Urinary bladder (tissue), 4 donors: ENCODE data around the gene TPM2. TPM values are rescaled to one million over a fixed set of nuclear protein-coding genes. Genes with fewer than 3 reads are reported as not detected.

Experiments
- DNase-seq: peaks from one replicate; pipeline ENCODE4 v3.0.0-alpha.2; 2015; ENCODE audit errors: extremely low spot score
- H3K27ac ChIP-seq: one replicate; pipeline ENCODE4 v1.5.1; 2013; ENCODE audit warnings: low read depth, mild to moderate bottlenecking, moderate library complexity
- H3K36me3 ChIP-seq: one replicate; pipeline ENCODE4 v1.6.1; 2013; ENCODE audit warnings: mild to moderate bottlenecking, moderate library complexity; ENCODE audit not compliant: insufficient read depth
- H3K4me1 ChIP-seq: one replicate; pipeline ENCODE4 v1.6.1; 2013; ENCODE audit warnings: mild to moderate bottlenecking, moderate library complexity; ENCODE audit not compliant: insufficient read depth
- H3K4me3 ChIP-seq: one replicate; pipeline ENCODE4 v1.5.1; 2013; ENCODE audit warnings: low read depth, low read length
- WGBS: extraction: QIAGEN DNeasy Blood & Tissue Kit; methylation state at CpG from one replicate; pipeline ENCODE4 v1.1.7; 2013; 5-methylcytosine and 5-hydroxymethylcytosine counted together
- polyA plus RNA-seq: library from polyadenylated mRNA; stranded (reverse); fragments of 200-250 nt; gene quantifications from one replicate; pipeline ENCODE4 v1.2.3, GENCODE V29; 2013
- total RNA-seq: library from RNA; depleted of rRNA; stranded (reverse); fragments of >200 nt; gene quantifications from one replicate; pipeline ENCODE4 v1.2.3, GENCODE V29; 2014
- donor health status: healthy with polysubstance abuse.
- donor health status: healthy.

Gene TPM2
- total and polyA plus RNA-seq, 2 donors: 907 to 7,869 TPM

DNA sequence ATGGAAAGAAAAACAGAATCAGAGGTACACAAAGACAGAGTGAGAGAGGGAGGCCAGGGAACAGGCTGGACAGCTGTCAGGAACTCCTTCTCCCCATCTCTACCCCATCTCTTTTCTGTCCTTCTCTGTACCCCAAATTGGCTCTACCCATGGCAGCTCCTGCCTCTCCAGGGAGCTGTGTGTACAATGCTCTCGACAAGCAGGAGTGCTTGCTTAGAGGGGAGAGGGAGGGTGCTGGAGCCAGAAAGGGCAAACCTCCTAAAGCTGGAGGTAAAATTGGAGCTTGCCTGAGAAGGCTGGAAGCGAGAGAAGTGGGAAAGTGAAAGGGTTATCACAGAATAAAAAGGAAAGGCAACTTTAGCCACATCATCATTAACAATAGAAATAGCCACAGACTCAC lies 6.4 kb downstream of the TPM2 start:
- no peak overlapping the region for H3K27ac ChIP-seq
- WGBS: 47% methylated on average over 2 of the region's 2 CpGs
- no peaks in the 10 kb centered on the region for H3K36me3 ChIP-seq
- DNase-seq: no peak
- H3K4me1 ChIP-seq: no peaks in the 10 kb centered on the region
- no peak overlapping the region for H3K4me3 ChIP-seq

DNA sequence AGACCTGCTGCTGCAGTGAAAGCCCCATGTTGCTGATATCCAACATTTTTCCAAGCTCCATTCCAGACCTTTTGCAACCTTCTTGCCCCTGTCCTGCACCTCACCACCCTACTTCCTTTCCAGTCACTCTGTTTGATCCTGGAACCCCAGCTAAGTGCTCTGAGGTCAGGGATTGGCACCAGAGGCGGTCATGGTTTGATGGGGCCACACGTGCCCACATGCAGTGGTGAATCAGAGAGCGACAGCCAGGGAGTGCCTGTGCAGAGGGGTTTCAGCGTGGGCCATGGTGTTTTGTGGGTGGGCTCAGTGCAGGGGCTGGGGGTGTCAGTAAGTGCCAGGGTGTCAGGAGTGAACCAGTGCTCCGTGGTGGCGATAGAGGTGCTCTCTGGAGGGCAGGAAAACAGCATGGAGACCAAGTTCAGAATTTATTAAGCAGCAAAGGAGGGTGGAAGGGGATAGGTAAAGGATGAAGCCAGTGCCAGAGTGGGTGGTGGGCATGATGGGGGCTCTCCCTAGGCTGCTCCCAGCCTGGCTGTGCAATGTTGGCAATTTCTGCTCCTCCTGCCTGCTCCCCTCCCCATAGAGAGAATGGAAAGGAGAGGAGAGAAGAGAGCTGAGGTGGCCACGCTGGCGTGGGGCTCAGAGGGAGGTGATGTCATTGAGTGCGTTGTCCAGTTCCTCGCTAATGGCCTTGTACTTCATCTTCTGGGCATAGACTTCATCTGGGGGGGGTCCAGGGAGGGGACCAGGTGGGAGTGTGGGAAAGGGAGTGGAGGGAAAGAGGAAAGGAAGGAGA lies 7.0 kb downstream of the TPM2 start:
- 70% methylated on average over 10 of the region's 10 CpGs for WGBS
- DNase-seq: no peak
- H3K27ac ChIP-seq: no peak overlapping the region
- H3K36me3 ChIP-seq: no peaks in the 10 kb centered on the region
- no peak overlapping the region for H3K4me3 ChIP-seq
- H3K4me1 ChIP-seq: no peaks in the 10 kb centered on the region

DNA sequence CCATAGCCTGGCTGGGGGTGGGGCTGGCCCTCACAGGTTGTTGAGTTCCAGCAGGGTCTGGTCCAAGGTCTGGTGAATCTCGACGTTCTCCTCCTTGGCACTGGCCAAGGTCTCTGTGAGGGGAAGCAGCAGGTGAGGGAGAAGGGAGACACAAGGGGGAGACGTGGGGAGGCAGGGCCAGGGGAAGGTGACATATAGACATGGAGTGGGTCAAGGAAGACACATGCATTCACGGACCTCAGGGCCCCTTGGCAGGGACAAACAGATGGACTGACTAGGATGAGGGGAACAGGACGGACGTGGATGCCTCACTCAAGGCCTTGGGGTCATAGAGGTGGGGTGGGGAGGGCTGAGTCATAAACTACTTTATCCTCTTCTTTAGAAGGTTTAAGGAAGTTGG lies 7.7 kb downstream of the TPM2 start:
- Histone ChIP-seq H3K4me1 (no peaks in the 10 kb centered on the region), H3K36me3 (no peaks in the 10 kb centered on the region), H3K27ac (no peak overlapping the region), H3K4me3 (no peak overlapping the region)
- 47% methylated on average over 6 of the region's 6 CpGs for WGBS
- DNase-seq: no peak

DNA sequence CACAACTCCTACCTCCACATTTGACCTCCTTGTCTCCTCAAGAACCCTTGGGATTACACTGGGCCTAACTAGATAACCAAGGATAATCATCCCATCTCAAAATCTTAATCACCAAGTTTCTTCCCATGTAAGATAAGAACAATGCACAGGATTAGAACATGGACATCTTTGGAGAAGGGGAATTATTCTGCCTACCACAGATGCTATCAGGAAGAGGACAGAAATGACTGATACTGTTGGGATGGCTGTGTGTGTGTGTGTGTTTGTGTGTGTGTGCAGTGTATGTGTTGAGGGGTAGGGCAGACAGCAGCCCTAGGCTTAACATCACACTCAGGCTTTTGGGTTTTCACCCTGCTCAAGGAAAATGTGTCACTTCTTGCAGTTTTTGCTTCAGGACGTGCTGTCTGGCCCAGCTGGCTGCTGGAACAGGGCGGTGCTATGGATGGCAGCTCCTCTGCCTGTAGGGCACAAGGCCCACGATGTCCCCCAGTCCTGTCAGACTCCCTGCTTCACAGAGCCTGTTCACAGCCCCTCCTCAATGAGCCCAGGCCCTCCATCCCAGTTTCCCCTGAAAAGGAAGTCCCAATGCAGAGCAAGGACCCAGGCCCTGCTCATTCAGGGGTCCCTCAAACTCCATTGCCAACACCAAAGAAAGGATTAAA lies 8.3 kb downstream of the TPM2 start:
- no peak for DNase-seq
- Histone ChIP-seq H3K36me3 (no peaks in the 10 kb centered on the region), H3K4me1 (no peaks in the 10 kb centered on the region), H3K4me3 (no peak overlapping the region), H3K27ac (no peak overlapping the region)
- 46% methylated on average over 3 of the region's 3 CpGs for WGBS

DNA sequence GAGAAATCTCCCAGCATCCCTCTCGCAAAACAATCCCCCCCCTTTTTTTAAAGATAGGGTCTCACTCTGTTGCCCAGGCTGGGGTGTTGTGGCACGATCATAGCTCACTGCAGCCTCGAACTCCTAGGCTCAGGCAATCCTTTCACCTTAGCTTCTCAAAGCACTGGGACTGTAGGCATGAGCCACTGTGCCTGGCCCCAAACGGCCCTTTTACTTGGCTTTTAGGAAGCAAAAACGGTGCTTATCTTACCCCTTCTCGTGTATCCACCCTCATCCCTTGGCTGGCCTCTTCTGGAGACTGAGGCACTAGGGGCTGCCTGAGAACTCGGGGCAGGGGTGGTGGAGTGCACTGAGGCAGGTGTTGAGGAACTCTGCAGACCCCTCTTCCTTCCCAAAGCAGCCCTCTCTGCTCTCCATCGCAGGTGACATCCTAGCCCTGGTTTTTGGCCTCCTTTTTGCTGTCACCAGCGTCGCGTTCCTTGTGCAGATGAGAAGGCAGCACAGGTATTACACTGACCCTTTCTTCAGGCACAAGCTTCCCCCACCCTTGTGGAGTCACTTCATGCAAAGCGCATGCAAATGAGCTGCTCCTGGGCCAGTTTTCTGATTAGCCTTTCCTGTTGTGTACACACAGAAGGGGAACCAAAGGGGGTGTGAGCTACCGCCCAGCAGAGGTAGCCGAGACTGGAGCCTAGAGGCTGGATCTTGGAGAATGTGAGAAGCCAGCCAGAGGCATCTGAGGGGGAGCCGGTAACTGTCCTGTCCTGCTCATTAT lies 9.2 kb downstream of the TPM2 start:
- Histone ChIP-seq H3K27ac (no peak overlapping the region), H3K4me1 (peaks cover 2% of the 10 kb centered on the region), H3K36me3 (no peaks in the 10 kb centered on the region), H3K4me3 (no peak overlapping the region)
- DNase-seq: no peak
- 29% methylated on average over 15 of the region's 15 CpGs for WGBS

DNA sequence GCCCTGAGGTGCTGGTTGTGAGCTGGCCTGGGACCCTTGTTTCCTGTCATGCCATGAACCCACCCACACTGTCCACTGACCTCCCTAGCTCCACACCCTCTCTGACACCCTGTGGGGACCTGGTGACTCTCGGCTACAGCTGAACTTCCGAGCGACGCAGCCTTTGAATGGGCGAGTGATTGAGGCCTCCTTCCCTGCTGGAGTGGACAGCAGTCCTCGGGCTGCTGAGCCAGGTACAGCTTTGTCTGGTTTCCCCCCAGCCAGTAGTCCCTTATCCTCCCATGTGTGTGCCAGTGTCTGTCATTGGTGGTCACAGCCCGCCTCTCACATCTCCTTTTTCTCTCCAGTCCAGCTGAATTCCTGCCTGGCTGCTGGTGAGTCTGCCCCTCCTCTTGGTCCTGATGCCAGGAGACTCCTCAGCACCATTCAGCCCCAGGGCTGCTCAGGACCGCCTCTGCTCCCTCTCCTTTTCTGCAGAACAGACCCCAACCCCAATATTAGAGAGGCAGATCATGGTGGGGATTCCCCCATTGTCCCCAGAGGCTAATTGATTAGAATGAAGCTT lies 9.9 kb downstream of the TPM2 start:
- 73% methylated on average over 8 of the region's 8 CpGs for WGBS
- no peak for DNase-seq
- peaks cover 2% of the 10 kb centered on the region for H3K4me1 ChIP-seq
- H3K4me3 ChIP-seq: no peak overlapping the region
- no peak overlapping the region for H3K27ac ChIP-seq
- H3K36me3 ChIP-seq: no peaks in the 10 kb centered on the region

DNA sequence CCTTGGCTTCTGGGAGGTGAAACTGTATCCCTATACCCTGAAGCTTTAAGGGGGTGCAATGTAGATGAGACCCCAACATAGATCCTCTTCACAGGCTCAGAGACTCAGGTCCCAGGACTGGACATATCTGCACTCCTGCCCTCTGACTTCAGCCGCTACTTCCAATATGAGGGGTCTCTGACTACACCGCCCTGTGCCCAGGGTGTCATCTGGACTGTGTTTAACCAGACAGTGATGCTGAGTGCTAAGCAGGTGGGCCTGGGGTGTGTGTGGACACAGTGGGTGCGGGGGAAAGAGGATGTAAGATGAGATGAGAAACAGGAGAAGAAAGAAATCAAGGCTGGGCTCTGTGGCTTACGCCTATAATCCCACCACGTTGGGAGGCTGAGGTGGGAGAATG lies 10.6 kb downstream of the TPM2 start:
- WGBS: 85% methylated on average over 5 of the region's 5 CpGs
- no peak overlapping the region for H3K4me3 ChIP-seq
- H3K27ac ChIP-seq: no peak overlapping the region
- no peak for DNase-seq
- H3K36me3 ChIP-seq: no peaks in the 10 kb centered on the region
- H3K4me1 ChIP-seq: peaks cover 2% of the 10 kb centered on the region

DNA sequence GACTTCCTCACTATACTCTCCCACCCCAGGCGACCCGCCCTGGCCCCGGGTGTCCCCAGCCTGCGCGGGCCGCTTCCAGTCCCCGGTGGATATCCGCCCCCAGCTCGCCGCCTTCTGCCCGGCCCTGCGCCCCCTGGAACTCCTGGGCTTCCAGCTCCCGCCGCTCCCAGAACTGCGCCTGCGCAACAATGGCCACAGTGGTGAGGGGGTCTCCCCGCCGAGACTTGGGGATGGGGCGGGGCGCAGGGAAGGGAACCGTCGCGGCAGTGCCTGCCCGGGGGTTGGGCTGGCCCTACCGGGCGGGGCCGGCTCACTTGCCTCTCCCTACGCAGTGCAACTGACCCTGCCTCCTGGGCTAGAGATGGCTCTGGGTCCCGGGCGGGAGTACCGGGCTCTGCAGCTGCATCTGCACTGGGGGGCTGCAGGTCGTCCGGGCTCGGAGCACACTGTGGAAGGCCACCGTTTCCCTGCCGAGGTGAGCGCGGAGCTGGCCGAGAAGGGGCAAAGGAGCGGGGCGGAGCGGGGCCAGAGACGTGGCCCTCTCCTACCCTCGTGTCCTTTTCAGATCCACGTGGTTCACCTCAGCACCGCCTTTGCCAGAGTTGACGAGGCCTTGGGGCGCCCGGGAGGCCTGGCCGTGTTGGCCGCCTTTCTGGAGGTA lies 13.9 kb downstream of the TPM2 start:
- Histone ChIP-seq H3K4me1 (peaks cover 2% of the 10 kb centered on the region), H3K4me3 (peak overlapping the region; percentile 37), H3K36me3 (no peaks in the 10 kb centered on the region), H3K27ac (no peak overlapping the region)
- DNase-seq: peak; percentile 60
- WGBS: 4% methylated on average over 51 of the region's 51 CpGs

DNA sequence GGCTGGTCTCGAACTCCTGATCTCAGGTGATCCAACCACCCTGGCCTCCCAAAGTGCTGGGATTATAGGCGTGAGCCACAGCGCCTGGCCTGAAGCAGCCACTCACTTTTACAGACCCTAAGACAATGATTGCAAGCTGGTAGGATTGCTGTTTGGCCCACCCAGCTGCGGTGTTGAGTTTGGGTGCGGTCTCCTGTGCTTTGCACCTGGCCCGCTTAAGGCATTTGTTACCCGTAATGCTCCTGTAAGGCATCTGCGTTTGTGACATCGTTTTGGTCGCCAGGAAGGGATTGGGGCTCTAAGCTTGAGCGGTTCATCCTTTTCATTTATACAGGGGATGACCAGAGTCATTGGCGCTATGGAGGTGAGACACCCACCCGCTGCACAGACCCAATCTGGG lies 14.5 kb downstream of the TPM2 start:
- H3K36me3 ChIP-seq: no peaks in the 10 kb centered on the region
- peaks cover 2% of the 10 kb centered on the region for H3K4me1 ChIP-seq
- H3K4me3 ChIP-seq: peak overlapping the region; percentile 37
- no peak overlapping the region for H3K27ac ChIP-seq
- 39% methylated on average over 13 of the region's 13 CpGs for WGBS
- no peak for DNase-seq

DNA sequence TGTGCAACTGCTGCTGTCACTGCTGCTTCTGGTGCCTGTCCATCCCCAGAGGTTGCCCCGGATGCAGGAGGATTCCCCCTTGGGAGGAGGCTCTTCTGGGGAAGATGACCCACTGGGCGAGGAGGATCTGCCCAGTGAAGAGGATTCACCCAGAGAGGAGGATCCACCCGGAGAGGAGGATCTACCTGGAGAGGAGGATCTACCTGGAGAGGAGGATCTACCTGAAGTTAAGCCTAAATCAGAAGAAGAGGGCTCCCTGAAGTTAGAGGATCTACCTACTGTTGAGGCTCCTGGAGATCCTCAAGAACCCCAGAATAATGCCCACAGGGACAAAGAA lies 15.7 kb downstream of the TPM2 start:
- H3K4me3 ChIP-seq: no peak overlapping the region
- no peaks in the 10 kb centered on the region for H3K36me3 ChIP-seq
- H3K4me1 ChIP-seq: peaks cover 2% of the 10 kb centered on the region
- 75% methylated on average over 3 of the region's 3 CpGs for WGBS
- DNase-seq: no peak
- H3K27ac ChIP-seq: no peak overlapping the region

DNA sequence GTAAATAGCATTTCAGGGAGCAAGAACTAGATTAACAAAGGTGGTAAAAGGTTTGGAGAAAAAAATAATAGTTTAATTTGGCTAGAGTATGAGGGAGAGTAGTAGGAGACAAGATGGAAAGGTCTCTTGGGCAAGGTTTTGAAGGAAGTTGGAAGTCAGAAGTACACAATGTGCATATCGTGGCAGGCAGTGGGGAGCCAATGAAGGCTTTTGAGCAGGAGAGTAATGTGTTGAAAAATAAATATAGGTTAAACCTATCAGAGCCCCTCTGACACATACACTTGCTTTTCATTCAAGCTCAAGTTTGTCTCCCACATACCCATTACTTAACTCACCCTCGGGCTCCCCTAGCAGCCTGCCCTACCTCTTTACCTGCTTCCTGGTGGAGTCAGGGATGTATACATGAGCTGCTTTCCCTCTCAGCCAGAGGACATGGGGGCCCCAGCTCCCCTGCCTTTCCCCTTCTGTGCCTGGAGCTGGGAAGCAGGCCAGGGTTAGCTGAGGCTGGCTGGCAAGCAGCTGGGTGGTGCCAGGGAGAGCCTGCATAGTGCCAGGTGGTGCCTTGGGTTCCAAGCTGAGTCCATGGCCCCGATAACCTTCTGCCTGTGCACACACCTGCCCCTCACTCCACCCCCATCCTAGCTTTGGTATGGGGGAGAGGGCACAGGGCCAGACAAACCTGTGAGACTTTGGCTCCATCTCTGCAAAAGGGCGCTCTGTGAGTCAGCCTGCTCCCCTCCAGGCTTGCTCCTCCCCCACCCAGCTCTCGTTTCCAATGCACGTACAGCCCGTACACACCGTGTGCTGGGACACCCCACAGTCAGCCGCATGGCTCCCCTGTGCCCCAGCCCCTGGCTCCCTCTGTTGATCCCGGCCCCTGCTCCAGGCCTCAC lies 16.3 kb downstream of the TPM2 start, which contains the start of gene CA9:
TSS of gene CA9 (plus strand) at position 797 of the 893 bp plus-strand sequence. CDS start at position 829, 32 bp downstream.
- H3K27ac ChIP-seq: no peak within 1 kb of the TSS
- no peaks in the 10 kb centered on the region for H3K36me3 ChIP-seq
- H3K4me3 ChIP-seq: no peak within 1 kb of the TSS
- 49% methylated on average over 10 of the region's 10 CpGs for WGBS
- DNase-seq: no peak
- H3K4me1 ChIP-seq: peaks cover 2% of the 10 kb centered on the region

DNA sequence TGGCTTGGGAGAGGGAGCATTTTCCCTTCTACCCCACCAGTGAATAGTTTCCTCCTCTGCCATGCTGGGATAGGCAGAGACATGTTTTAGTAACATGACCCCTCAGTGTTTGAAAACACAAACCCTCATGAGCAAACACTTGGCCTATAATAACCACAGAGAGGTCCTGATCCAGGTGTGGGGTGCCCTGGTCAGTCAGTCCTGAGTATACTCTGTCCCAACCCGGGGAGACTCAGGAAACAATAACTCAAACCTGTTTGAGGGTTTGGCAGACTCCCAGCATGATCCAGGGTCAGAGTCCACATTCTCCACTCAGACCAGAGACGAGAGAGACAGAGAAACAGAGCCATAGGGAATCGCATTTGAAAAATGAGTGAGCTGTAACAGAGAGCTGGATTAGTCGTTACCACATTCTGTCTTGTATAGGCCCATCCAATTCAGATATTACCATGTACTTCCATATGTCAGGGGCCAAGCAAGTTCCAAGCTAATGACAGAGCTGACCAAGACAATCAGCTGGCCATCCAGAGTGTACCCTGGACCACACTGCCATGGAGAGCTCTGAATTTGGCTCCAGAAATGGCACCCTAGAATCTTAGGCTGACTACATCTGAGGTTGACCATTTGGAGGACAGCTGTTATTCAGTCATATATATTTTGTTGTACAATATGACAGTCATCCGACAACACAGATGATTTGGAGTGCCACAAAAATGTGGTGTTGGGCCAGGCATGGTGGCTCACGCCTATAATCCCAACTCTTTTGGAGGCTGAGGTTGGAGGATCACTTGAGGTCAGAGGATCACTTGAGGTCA lies 20.2 kb downstream of the TPM2 start:
- Histone ChIP-seq H3K4me3 (no peak overlapping the region), H3K4me1 (no peaks in the 10 kb centered on the region), H3K27ac (no peak overlapping the region), H3K36me3 (no peaks in the 10 kb centered on the region)
- WGBS: 71% methylated on average over 6 of the region's 6 CpGs
- no peak for DNase-seq
